ENCODE data around the gene GEMIN4. TPM values are rescaled to one million over a fixed set of nuclear protein-coding genes. Genes with fewer than 3 reads are reported as not detected.
A peak's percentile ranks its signal among the peaks of the same experiment; 100 is the strongest.
"Not testable (repeated sequence)": the region's sequence is repeated elsewhere in the genome, so short reads cannot be mapped to it uniquely, and the experiment has no call there.

The GEMIN4 gene
- total RNA-seq, 1 donor from 2014 or later: 34.5 TPM

DNA sequence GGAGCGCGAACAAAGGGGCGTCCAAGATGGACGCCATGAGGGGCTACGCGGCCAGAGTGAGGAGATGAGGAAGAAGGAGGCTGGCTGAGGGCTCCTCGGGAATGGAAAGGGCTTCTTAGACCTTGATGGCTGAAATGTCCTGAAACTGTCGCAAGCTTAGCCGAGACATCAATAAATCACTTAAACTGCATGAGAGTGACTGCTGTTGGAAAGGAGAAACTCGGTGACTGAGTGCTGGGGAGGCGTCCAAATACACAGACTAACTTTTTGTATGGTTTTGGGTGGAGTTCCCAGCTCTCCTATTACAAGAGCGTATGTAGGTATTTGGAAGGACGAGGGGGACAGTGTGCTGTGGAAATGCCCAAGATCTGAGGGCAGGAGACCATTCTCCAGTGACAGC is 1.4 kb upstream of the GEMIN4 start:
- H3K9me3 Mint-ChIP-seq: peaks cover 5% of the 10 kb centered on the region
- H3K27me3 Mint-ChIP-seq: no peaks in the 10 kb centered on the region
- DNase-seq (ENCODE audit: extremely low spot score, unreplicated experiment): no peak
- H3K36me3 Mint-ChIP-seq: peaks cover 30% of the 10 kb centered on the region
- TF ChIP-seq, protein P1, sequence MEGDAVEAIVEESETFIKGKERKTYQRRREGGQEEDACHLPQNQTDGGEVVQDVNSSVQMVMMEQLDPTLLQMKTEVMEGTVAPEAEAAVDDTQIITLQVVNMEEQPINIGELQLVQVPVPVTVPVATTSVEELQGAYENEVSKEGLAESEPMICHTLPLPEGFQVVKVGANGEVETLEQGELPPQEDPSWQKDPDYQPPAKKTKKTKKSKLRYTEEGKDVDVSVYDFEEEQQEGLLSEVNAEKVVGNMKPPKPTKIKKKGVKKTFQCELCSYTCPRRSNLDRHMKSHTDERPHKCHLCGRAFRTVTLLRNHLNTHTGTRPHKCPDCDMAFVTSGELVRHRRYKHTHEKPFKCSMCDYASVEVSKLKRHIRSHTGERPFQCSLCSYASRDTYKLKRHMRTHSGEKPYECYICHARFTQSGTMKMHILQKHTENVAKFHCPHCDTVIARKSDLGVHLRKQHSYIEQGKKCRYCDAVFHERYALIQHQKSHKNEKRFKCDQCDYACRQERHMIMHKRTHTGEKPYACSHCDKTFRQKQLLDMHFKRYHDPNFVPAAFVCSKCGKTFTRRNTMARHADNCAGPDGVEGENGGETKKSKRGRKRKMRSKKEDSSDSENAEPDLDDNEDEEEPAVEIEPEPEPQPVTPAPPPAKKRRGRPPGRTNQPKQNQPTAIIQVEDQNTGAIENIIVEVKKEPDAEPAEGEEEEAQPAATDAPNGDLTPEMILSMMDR (conservative IDR thresholded peaks at IDR 0.05): no peak
- H3K4me1 Mint-ChIP-seq (ENCODE audit: unreplicated experiment): peaks cover 38% of the 10 kb centered on the region
- H3K4me3 Mint-ChIP-seq: peak overlapping the region; percentile 74
- peak overlapping the region; percentile 67 for H3K27ac Mint-ChIP-seq

DNA sequence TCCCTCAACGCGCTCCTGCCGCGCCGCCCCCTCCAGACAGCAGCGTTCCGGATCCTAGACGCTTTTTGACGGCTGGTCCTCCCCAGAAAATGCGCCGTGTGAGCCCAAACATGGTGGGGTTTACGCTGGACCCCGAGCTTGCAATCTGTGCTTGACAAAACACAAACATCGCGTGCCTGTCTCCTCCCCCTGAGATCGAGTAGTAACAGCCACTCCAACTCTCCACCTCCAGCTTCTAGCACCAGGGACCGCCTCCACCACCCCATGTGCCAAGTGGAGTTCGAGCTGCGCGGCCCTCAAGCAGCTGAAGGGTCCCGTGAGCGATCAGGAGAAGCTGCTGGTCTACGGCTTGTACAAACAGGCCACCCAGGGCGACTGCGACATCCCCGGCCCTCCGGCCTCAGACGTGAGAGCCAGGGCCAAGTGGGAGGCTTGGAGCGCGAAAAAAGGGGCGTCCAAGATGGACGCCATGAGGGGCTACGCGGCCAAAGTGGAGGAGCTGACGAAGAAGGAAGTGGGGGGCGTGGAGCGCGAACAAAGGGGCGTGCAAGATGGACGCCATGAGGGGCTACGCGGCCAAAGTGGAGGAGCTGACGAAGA is 656 bp upstream of the GEMIN4 start:
- no peak for DNase-seq (ENCODE audit: extremely low spot score, unreplicated experiment)
- peak overlapping the region; percentile 94 for H3K4me3 Mint-ChIP-seq
- no peaks in the 10 kb centered on the region for H3K27me3 Mint-ChIP-seq
- H3K27ac Mint-ChIP-seq: peak overlapping the region; percentile 90
- TF ChIP-seq, protein P1 (conservative IDR thresholded peaks at IDR 0.05): no peak
- peaks cover 37% of the 10 kb centered on the region for H3K36me3 Mint-ChIP-seq
- H3K9me3 Mint-ChIP-seq: peaks cover 8% of the 10 kb centered on the region
- H3K4me1 Mint-ChIP-seq (ENCODE audit: unreplicated experiment): peaks cover 38% of the 10 kb centered on the region

DNA sequence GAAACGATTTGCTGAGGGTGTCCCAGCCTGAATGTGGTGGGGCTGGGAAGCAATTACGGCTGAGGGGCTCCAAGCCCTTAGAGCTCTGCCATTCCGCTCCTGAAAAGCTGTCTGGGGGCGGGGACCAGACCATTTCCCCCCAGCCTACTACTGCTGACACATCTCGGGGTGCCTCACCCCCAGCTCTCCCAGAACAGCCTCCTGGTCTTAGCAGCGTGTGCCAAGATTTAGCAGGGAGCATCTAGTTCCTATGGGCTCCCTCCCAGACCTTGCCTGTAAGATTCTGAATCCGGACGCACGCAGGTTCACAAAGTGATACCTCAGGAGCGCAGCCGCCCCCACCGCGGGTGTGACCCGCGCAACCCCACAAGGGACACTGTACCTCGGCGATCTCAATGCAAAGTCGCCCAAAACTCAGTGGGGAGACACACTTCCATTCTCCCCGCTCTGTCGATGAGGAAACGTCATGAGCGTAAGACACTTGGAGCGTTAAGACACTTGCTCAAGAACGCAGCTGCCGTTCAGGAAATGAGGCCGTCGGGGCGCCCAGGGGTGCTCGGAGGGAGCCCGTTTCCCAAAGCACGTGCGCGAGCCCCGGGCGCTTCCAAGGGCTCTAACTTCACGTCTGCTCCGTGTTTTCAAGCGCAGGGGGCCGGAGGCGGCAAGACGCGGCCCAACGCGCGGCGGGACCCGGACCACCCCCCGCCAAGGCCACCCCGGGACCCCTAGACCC is 629 bp downstream of the GEMIN4 start:
- H3K4me1 Mint-ChIP-seq (ENCODE audit: unreplicated experiment): peaks cover 38% of the 10 kb centered on the region
- H3K9me3 Mint-ChIP-seq: peaks cover 8% of the 10 kb centered on the region
- peak overlapping the region; percentile 94 for H3K27ac Mint-ChIP-seq
- TF ChIP-seq, protein P1 (conservative IDR thresholded peaks at IDR 0.05): no peak
- H3K27me3 Mint-ChIP-seq: no peaks in the 10 kb centered on the region
- peak overlapping the region; percentile 99 for H3K4me3 Mint-ChIP-seq
- H3K36me3 Mint-ChIP-seq: peaks cover 30% of the 10 kb centered on the region
- no peak for DNase-seq (ENCODE audit: extremely low spot score, unreplicated experiment)

DNA sequence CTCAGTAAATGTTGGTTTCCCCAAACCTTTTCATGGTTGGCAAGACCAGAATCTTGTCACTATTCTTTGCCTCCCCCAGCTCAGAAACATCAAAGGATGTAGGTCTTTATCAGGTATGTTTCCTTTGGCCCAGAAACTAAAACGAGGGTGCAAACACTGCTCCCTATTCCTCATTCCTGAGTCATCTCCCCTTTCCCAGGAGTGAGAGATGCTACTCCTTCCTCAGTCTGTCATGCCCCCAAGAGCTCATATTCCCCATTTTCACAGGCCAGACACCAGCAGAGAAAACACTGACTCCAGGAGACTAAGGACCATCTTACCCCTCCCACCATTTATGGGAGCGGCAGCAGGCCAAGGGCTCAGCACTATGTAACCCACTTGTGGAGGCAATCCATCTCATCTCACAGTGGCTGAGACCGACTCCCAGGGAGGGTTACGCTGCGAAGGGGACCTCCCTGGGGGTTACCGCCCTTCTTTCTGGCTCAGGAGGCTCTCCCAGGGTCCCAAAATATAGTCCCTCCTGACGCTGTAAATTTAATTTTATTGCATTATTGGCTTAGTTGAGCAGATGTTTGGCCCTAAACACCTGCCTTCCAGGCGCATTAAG is 1.5 kb downstream of the GEMIN4 start:
- Mint-ChIP-seq H3K27ac (peak overlapping the region; percentile 94), H3K9me3 (peaks cover 8% of the 10 kb centered on the region), H3K27me3 (no peaks in the 10 kb centered on the region), H3K36me3 (peaks cover 25% of the 10 kb centered on the region), H3K4me1 (ENCODE audit: unreplicated experiment) (peaks cover 29% of the 10 kb centered on the region), H3K4me3 (peak overlapping the region; percentile 99)
- TF ChIP-seq, protein P1 (conservative IDR thresholded peaks at IDR 0.05): no peak
- DNase-seq (ENCODE audit: extremely low spot score, unreplicated experiment): no peak

DNA sequence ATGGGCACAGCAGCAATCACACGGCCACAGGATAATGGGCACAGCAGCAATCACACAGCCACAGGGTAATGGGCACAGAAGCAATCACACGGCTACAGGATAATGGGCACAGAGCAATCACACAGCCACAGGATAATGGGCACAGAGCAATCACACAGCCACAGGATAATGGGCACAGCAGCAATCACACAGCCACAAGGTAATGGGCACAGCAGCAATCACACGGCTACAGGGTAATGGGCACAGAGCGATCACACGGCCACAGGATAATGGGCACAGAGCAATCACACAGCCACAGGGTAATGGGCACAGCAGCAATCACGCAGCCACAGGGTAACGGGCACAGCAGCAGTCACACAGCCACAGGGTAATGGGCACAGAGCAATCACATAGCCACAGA is 2.7 kb downstream of the GEMIN4 start:
- H3K4me1 Mint-ChIP-seq (ENCODE audit: unreplicated experiment): peaks cover 24% of the 10 kb centered on the region
- not testable (repeated sequence) for H3K27ac Mint-ChIP-seq; H3K27me3 Mint-ChIP-seq; DNase-seq (ENCODE audit: extremely low spot score, unreplicated experiment); H3K9me3 Mint-ChIP-seq
- peak overlapping the region; percentile 69 for H3K4me3 Mint-ChIP-seq
- H3K36me3 Mint-ChIP-seq: peaks cover 26% of the 10 kb centered on the region

DNA sequence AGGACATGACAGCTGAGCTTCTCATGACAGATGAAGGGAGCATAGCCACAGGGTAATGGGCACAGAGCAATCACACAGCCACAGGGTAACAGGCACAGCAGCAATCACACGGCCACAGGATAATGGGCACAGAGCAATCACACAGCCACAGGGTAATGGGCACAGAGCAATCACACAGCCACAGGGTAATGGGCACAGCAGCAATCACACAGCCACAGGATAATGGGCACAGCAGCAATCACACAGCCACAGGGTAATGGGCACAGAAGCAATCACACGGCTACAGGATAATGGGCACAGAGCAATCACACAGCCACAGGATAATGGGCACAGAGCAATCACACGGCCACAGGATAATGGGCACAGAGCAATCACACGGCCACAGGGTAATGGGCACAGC is 3.5 kb downstream of the GEMIN4 start:
- DNase-seq (ENCODE audit: extremely low spot score, unreplicated experiment); H3K27me3 Mint-ChIP-seq; H3K9me3 Mint-ChIP-seq; H3K27ac Mint-ChIP-seq: not testable (repeated sequence)
- Mint-ChIP-seq H3K4me1 (ENCODE audit: unreplicated experiment) (peaks cover 24% of the 10 kb centered on the region), H3K4me3 (peak overlapping the region; percentile 30), H3K36me3 (peaks cover 29% of the 10 kb centered on the region)
